ENCODE results near the gene AQP11. TPM values are rescaled to one million over a fixed set of nuclear protein-coding genes. Genes with fewer than 3 reads are reported as not detected.
A peak's percentile ranks its signal among the peaks of the same experiment; 100 is the strongest.

AQP11 gene
- total and polyA plus RNA-seq, 8 donors = 0.38 to 16.1 (median 0.91) TPM; not detected in 2

DNA sequence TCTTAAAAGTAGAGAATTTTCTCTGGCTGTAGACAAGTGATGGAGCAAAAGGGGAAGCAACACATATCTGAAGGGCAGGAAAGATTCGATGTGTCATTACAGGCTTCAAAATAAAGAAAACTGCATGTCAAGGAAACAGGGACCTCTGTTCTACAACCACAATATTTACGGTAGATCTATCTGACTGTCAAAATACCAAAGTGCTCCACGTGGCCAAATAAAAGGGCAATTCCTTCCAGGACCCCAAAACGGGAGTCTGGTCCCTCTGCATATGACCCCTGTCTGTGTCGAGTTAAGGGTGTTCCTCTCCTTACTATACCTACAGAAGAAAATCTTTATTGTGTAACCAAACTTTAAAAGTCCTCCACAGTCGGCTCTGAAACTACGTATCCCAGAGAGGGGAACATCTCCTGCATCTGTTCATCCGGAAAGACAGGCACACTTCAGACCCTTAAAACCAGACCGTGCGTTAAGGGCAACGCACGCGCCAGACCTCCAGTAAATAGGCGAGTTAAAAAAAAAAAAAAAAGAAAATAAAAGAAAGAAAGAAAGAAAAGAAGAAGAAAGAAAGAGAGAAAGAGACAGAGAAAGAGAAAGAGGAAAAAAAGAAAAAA, 47.1 kb downstream of the AQP11 start:
- Histone ChIP-seq H3K36me3 (no peaks in the 10 kb centered on the region), H3K4me1 (peaks cover 15 to 47% (median 33%) of the 10 kb centered on the region in 4 donors), H3K27me3 (no peaks in the 10 kb centered on the region), H3K9me3 (no peaks in the 10 kb centered on the region), H3K27ac (peak overlapping the region in 4 of 5 donors; percentile 80 to 85 (median 82)), H3K4me3 (peak overlapping the region; percentile 80 to 97 (median 86))
- peak in 1 of 2 donors; percentile 15 for DNase-seq
- TF ChIP-seq EP300 (IDR thresholded peaks at IDR 0.05) (no peak), POLR2AphosphoS5 (IDR thresholded peaks at IDR 0.05) (no peak), POLR2A (IDR thresholded peaks at IDR 0.05) (no peak)
- TF ChIP-seq, protein P1, sequence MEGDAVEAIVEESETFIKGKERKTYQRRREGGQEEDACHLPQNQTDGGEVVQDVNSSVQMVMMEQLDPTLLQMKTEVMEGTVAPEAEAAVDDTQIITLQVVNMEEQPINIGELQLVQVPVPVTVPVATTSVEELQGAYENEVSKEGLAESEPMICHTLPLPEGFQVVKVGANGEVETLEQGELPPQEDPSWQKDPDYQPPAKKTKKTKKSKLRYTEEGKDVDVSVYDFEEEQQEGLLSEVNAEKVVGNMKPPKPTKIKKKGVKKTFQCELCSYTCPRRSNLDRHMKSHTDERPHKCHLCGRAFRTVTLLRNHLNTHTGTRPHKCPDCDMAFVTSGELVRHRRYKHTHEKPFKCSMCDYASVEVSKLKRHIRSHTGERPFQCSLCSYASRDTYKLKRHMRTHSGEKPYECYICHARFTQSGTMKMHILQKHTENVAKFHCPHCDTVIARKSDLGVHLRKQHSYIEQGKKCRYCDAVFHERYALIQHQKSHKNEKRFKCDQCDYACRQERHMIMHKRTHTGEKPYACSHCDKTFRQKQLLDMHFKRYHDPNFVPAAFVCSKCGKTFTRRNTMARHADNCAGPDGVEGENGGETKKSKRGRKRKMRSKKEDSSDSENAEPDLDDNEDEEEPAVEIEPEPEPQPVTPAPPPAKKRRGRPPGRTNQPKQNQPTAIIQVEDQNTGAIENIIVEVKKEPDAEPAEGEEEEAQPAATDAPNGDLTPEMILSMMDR (IDR thresholded peaks at IDR 0.05) = no peak
- intact Hi-C loops (cut with DNase I; ENCODE audit: low total_unique reads) = no loop called here
- WGBS, 5 donors = 1 to 2% (median 2%) methylated on average over 14 of the region's 14 CpGs

DNA sequence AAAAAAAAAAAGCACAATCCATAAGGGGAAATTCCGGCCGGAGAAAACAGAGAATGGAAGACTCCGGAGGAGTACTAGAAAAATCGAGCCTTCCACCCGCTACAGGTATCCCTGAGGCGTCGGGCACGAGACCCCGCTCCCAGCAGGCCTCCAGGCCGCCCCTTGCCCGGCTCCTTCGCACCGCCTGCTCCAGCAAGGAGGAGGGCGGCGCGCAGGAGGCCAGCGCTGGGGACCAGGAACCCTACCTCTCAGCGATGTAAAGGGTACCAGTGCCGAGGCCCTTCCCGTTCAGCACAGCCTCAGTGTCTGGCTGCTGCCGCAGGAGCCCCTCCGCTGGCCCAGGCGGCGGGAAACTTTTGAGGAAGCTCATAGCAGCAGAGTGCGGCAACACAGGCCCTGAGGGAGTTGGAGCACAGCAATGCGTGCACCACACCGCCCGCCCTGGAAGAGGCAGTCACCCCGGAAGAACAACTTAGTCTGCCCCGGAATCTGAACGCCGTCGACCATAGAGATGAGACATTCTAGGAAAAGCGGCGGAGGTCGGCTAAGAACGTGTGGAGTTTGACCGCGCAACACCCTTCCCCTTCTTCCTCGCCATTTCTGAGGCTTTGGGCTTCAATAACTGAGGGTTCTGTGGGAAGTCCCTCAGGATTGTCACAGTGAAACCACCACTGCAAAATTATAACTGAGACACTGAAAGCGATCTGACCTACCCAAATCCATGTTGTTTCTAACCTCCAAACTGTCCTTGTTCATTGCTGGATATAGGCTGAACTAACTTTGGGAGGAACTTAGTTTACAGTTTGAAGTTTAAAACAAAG, 47.8 kb downstream of the AQP11 start, which contains the start of gene CLNS1A:
Gene CLNS1A (minus strand): TSS at position 450 of the 821 bp plus-strand sequence. CDS start 80 bp downstream, at position 370.
- intact Hi-C loops (cut with DNase I; ENCODE audit: low total_unique reads) = no loop called here
- WGBS, 5 donors = 0 to 1% (median 1%) methylated on average over 34 to 41 of the region's 41 CpGs

DNA sequence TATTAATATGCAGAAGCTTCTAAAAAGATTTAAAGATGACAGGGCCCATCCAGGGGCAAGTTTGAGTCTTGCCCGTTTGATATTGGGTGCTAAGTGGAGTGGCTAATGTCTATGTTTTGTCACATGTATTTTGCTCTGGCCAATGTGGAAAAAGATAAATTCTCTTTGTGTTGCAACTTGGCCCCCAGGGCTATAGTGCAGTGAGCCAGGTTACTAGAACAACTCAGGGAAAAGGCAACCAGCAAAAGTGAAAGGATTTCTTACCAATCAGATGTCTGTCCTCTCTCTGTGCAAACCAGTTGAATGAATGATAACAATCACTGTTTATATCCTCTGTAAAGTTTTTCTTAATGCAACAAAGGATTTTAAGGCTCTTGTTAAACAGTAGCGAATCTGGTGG, 52.5 kb downstream of the AQP11 start:
- TF ChIP-seq POLR2A (IDR thresholded peaks at IDR 0.05) (no peak), POLR2AphosphoS5 (IDR thresholded peaks at IDR 0.05) (no peak), EP300 (IDR thresholded peaks at IDR 0.05) (no peak)
- TF ChIP-seq, protein P1 (IDR thresholded peaks at IDR 0.05) = no peak
- intact Hi-C loops (cut with DNase I; ENCODE audit: low total_unique reads) = no loop called here
- Histone ChIP-seq H3K36me3 (no peaks in the 10 kb centered on the region), H3K27me3 (no peaks in the 10 kb centered on the region), H3K4me1 (peaks cover 0 to 18% (median 7%) of the 10 kb centered on the region in 4 donors), H3K27ac (peak overlapping the region in 1 of 5 donors; percentile 38), H3K4me3 (no peak overlapping the region), H3K9me3 (no peaks in the 10 kb centered on the region)
- WGBS, 5 donors = 60 to 82% (median 68%) methylated on average over 2 of the region's 2 CpGs
- DNase-seq = no peak

More for the DNA sequence above, 47.8 kb downstream of the AQP11 start, which contains the start of gene CLNS1A:
- no peaks in the 10 kb centered on the region for H3K9me3 ChIP-seq
- TF ChIP-seq, protein P1 (IDR thresholded peaks at IDR 0.05) = peak in 1 of 7 experiments; percentile 21
- TF ChIP-seq POLR2AphosphoS5 (IDR thresholded peaks at IDR 0.05) (peak; percentile 59 to 92 (median 79)), EP300 (IDR thresholded peaks at IDR 0.05) (no peak), POLR2A (IDR thresholded peaks at IDR 0.05) (peak in 1 of 4 donors; percentile 12)
- H3K4me1 ChIP-seq = peaks cover 15 to 47% (median 33%) of the 10 kb centered on the region in 4 donors
- H3K27ac ChIP-seq = peak within 1 kb of the TSS; percentile 72 to 85 (median 82)
- DNase-seq = peak; percentile 86 to 96
- peak within 1 kb of the TSS; percentile 80 to 97 (median 86) for H3K4me3 ChIP-seq
- no peaks in the 10 kb centered on the region for H3K36me3 ChIP-seq
- no peaks in the 10 kb centered on the region for H3K27me3 ChIP-seq

GRCh38 chr11:77644887-77645286, 55.1 kb downstream of the AQP11 start:
- H3K27me3 ChIP-seq = no peaks in the 10 kb centered on the region
- peaks cover 0 to 12% (median 2%) of the 10 kb centered on the region in 4 donors for H3K4me1 ChIP-seq
- H3K27ac ChIP-seq = no peak overlapping the region
- 83 to 95% (median 86%) methylated on average over 1 of the region's 1 CpG for WGBS, 5 donors
- TF ChIP-seq EP300 (IDR thresholded peaks at IDR 0.05) (no peak), POLR2A (IDR thresholded peaks at IDR 0.05) (no peak), POLR2AphosphoS5 (IDR thresholded peaks at IDR 0.05) (no peak)
- TF ChIP-seq, protein P1 (IDR thresholded peaks at IDR 0.05) = no peak
- no peak for DNase-seq
- H3K36me3 ChIP-seq = no peaks in the 10 kb centered on the region
- intact Hi-C loops (cut with DNase I; ENCODE audit: low total_unique reads) = no loop called here
- no peaks in the 10 kb centered on the region for H3K9me3 ChIP-seq
- H3K4me3 ChIP-seq = no peak overlapping the region

Data from stomach (tissue), 9 donors.